B cell (primary cell): ENCODE results near the gene MFRP.

Experiments used
- EZH2 ChIP-seq: IDR thresholded peaks from 2 replicates; pipeline ENCODE4 v1.6.1; 2012; ENCODE audit warnings: borderline replicate concordance, low read depth, mild to moderate bottlenecking, moderate library complexity, low read length; ENCODE audit not compliant: insufficient read depth, poor library complexity, severe bottlenecking
- TF ChIP-seq, protein P1 (sequence below): fragments of 200-600 bp; IDR thresholded peaks from one replicate; pipeline ENCODE4 v1.8.0; 2022; ENCODE audit warnings: antibody characterized with exemption, mild to moderate bottlenecking

DNA sequence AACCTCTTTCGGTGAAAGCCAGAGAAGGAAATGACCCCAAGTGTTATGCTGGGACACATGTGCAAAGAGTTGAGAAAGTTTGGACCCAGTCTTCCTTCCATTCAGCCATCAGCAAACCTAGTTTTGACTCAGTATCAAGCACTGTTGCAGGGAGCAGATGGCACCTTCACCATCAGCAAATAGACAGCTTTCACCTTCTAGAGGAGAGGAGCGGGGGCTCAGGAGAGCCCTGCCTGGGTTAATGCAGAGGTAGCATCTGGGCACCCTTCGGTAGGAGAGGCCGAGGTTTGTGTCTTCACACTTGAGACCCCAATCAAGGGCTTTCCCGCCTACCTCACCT lies 16.2 kb upstream of the MFRP start:
- TF ChIP-seq, protein P1, sequence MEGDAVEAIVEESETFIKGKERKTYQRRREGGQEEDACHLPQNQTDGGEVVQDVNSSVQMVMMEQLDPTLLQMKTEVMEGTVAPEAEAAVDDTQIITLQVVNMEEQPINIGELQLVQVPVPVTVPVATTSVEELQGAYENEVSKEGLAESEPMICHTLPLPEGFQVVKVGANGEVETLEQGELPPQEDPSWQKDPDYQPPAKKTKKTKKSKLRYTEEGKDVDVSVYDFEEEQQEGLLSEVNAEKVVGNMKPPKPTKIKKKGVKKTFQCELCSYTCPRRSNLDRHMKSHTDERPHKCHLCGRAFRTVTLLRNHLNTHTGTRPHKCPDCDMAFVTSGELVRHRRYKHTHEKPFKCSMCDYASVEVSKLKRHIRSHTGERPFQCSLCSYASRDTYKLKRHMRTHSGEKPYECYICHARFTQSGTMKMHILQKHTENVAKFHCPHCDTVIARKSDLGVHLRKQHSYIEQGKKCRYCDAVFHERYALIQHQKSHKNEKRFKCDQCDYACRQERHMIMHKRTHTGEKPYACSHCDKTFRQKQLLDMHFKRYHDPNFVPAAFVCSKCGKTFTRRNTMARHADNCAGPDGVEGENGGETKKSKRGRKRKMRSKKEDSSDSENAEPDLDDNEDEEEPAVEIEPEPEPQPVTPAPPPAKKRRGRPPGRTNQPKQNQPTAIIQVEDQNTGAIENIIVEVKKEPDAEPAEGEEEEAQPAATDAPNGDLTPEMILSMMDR = no peak
- TF ChIP-seq EZH2 = no peak
